ENCODE data around the gene MAP4K3.

DNA sequence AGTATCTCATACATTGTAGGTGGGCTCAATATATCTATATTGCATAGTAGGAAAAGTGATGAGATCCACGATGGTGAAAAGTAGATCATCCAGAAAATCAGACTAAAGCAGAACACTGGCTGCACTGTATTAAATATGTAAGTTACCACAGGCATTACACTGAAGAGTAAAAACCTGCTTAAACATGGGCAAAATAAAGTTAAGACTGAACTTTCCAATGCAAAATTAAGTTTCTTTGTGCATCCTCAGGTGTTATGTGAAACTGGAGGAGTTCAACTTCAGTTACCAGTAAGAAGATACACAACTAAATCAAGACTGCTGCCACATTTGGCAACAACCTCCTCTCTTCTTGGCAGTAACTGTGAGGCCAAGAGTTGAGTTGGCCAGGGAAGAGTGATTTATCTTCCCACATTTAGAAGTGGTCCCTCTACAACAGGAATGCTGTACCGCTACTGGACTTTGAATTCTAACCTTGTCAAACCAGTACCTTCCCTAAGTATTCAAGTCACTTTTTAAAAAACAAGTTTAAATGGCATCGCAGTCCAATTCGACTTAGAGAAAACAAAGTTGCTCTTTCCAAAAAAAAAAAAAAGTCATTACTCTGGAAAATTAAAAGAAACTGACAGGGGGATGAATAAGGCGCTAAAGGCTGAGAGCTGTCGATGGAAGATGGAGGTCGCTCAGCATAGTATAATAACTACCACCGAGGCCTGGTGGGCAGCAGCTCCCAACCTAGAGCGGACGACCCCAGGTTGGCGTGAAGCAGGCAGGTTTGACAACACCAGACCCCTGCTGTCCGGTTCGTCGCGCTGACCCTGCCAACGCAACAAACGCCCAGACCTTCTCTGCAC lies 1.1 kb downstream of the MAP4K3 start:
- TF ChIP-seq POLR2A (IDR thresholded peaks at IDR 0.05), result peak in 1 of 2 donors; percentile 33
- TF ChIP-seq, protein P1, sequence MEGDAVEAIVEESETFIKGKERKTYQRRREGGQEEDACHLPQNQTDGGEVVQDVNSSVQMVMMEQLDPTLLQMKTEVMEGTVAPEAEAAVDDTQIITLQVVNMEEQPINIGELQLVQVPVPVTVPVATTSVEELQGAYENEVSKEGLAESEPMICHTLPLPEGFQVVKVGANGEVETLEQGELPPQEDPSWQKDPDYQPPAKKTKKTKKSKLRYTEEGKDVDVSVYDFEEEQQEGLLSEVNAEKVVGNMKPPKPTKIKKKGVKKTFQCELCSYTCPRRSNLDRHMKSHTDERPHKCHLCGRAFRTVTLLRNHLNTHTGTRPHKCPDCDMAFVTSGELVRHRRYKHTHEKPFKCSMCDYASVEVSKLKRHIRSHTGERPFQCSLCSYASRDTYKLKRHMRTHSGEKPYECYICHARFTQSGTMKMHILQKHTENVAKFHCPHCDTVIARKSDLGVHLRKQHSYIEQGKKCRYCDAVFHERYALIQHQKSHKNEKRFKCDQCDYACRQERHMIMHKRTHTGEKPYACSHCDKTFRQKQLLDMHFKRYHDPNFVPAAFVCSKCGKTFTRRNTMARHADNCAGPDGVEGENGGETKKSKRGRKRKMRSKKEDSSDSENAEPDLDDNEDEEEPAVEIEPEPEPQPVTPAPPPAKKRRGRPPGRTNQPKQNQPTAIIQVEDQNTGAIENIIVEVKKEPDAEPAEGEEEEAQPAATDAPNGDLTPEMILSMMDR (IDR thresholded peaks at IDR 0.05 in 4 of 5, conservative IDR thresholded peaks at IDR 0.05 in 1 of 5), result no peak
